GM18951 (cell line): Measurements from ENCODE around the gene ABHD11.

ENCODE experiments used
- POLR2A ChIP-seq: IDR thresholded peaks from 4 replicates; pipeline ENCODE4 v1.6.1; 2011; ENCODE audit warnings: mild to moderate bottlenecking; ENCODE audit not compliant: insufficient read length, insufficient read depth; ENCODE audit errors: extremely low read depth
- in situ Hi-C: fragments of 300-500 bp; cut with MboI; formaldehyde crosslinking; loops from one replicate; pipeline ENCODE4 v1.12.0; 2022; ENCODE audit warnings: low sequenced_read_pairs, mixed read lengths, inconsistent platforms; ENCODE audit not compliant: unreplicated experiment

The ABHD11 gene

GRCh38 chr7:73706126-73707044 lies 32.2 kb downstream of the ABHD11 start:
- TF ChIP-seq POLR2A, result no peak
- in situ Hi-C loops, result no loop called here

- in situ Hi-C loops, result no loop called here
- no peak for TF ChIP-seq POLR2A
Observed at GRCh38 chr7:73705551-73705920, 33.1 kb downstream of the ABHD11 start.

GRCh38 chr7:73704640-73705550 lies 33.7 kb downstream of the ABHD11 start:
- no peak for TF ChIP-seq POLR2A
- in situ Hi-C loops, result no loop called here

- in situ Hi-C loops, result no loop called here
- TF ChIP-seq POLR2A, result no peak
Observed at GRCh38 chr7:73703757-73704639, 34.6 kb downstream of the ABHD11 start.

- no peak for TF ChIP-seq POLR2A
- in situ Hi-C loops, result no loop called here
Observed at GRCh38 chr7:73703225-73703624, 35.4 kb downstream of the ABHD11 start.

- no peak for TF ChIP-seq POLR2A
- in situ Hi-C loops, result no loop called here
Observed at GRCh38 chr7:73702665-73703064, 35.9 kb downstream of the ABHD11 start.

GRCh38 chr7:73702226-73702625 lies 36.4 kb downstream of the ABHD11 start:
- no peak for TF ChIP-seq POLR2A
- in situ Hi-C loops, result no loop called here

GRCh38 chr7:73701357-73701995 lies 37.1 kb downstream of the ABHD11 start:
- in situ Hi-C loops, result no loop called here
- TF ChIP-seq POLR2A, result no peak

GRCh38 chr7:73700581-73701134 lies 37.9 kb downstream of the ABHD11 start:
- in situ Hi-C loops, result no loop called here
- no peak for TF ChIP-seq POLR2A

GRCh38 chr7:73700069-73700423 lies 38.6 kb downstream of the ABHD11 start:
- in situ Hi-C loops, result no loop called here
- TF ChIP-seq POLR2A, result no peak

- in situ Hi-C loops, result no loop called here
- TF ChIP-seq POLR2A, result no peak
Observed at GRCh38 chr7:73699370-73700068, 39.1 kb downstream of the ABHD11 start.
